Coronary artery (tissue), 2 donors: ENCODE measurements around the gene RBM8A.
"Not testable (repeated sequence)": the region's sequence is repeated elsewhere in the genome, so short reads cannot be mapped to it uniquely, and the experiment has no call there.

Experiments used
- DNase-seq: peaks from one replicate; pipeline ENCODE4 v3.0.0-alpha.2; 2017; ENCODE audit warnings: low spot score
- H3K27ac ChIP-seq, 2 donors: fragments of 200-600 bp; sonication (generic); one replicate each; pipeline ENCODE4 v1.5.1; 2016 to 2019
- H3K4me3 ChIP-seq: fragments of 200-600 bp; sonication (generic); 2 replicates; pipeline ENCODE4 v1.5.1; 2016; ENCODE audit warnings: mild to moderate bottlenecking, moderate library complexity
- TF ChIP-seq, protein P1 (sequence below): fragments of 200-600 bp; sonication (generic); IDR thresholded peaks from one replicate; pipeline ENCODE4 v1.5.1; 2019; ENCODE audit warnings: antibody characterized with exemption

Gene RBM8A

DNA sequence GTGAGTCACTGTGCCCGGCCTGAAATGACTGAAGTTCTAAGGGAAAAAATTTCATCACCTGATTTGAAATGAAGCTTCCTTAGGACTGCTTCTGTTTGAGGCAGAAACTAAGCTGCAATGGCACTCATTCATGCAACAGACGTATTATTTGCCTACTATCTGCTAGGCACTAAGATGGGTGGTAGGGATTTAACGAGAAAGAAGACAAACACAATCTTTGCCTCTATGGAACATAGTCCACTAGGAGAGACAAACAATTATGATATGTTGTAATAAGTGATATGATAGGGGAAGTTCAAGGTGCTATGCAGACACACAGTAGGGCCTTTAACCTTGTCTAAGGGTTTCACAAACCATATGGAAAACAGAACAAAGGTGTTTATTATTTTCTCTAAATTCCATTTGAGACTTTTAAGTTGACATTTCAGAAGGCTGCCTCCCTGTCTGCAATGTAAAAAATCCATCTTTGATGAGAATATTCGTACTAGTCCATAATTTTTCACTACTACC lies 19.2 kb upstream of the RBM8A start:
- H3K27ac ChIP-seq, result no peak overlapping the region
- TF ChIP-seq, protein P1, sequence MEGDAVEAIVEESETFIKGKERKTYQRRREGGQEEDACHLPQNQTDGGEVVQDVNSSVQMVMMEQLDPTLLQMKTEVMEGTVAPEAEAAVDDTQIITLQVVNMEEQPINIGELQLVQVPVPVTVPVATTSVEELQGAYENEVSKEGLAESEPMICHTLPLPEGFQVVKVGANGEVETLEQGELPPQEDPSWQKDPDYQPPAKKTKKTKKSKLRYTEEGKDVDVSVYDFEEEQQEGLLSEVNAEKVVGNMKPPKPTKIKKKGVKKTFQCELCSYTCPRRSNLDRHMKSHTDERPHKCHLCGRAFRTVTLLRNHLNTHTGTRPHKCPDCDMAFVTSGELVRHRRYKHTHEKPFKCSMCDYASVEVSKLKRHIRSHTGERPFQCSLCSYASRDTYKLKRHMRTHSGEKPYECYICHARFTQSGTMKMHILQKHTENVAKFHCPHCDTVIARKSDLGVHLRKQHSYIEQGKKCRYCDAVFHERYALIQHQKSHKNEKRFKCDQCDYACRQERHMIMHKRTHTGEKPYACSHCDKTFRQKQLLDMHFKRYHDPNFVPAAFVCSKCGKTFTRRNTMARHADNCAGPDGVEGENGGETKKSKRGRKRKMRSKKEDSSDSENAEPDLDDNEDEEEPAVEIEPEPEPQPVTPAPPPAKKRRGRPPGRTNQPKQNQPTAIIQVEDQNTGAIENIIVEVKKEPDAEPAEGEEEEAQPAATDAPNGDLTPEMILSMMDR, result no peak
- DNase-seq, result no peak

DNA sequence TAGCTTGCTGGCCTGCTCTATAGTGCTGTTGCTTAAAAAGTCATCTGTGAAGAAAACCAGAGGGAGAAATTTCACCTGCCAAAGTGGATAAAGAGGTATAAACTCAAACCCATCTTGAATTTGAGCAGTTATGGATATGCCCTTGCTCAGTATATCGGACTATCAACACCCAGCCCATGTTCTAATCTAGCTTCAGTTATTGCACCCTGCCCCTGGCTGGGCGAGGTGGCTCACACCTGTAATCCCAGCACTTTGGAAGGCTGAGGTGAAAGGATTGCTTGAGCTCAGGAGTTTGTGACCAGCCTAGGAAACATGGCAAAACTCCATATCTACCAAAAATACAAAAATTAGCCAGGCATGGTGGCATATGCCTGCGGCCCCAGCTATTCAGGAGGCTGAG lies 17.2 kb upstream of the RBM8A start:
- Histone ChIP-seq H3K27ac (no peak overlapping the region), H3K4me3 (no peak overlapping the region)
- TF ChIP-seq, protein P1, result no peak
- no peak for DNase-seq

More for the DNA sequence above, 19.2 kb upstream of the RBM8A start:
- H3K4me3 ChIP-seq, result no peak overlapping the region

DNA sequence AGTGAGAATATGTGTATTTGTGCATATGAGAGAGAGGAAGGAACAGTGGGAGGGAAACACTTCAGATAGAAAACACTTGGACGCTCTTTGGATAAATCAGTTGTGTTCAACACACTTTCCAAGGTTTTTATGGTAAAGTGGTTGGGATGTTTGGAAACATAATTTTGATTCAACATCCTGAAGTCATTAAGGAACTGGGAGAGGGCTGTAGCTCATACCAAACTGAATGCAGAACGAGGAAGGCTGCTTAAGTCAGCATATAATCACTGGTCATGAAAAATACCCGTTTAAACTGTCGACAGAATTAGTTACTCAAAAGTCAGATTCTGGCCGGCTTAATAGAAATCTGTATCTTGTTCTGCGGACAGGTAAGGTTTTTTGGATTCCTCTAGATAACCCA lies 15.6 kb upstream of the RBM8A start:
- Histone ChIP-seq H3K4me3 (no peak overlapping the region), H3K27ac (no peak overlapping the region)
- DNase-seq, result no peak
- TF ChIP-seq, protein P1, result no peak

DNA sequence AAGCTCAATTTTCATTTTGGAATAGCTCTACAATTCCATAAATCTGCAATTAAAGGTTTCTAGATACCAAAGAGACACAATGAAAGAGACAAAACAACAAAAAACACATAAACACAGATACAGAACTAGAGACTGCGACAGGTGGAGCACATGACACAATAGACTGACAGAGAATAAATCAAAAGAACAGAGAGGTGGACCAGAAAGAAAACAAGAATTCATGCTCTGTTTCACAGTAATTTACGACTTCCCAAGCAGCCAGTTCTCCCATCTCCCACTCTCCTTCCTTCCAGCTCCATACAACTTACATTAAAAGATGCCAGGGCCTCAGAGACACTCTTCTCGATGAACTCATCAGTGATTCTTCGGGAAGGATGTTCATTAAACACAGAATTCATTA lies 15.1 kb upstream of the RBM8A start:
- TF ChIP-seq, protein P1, result no peak
- Histone ChIP-seq H3K4me3 (no peak overlapping the region), H3K27ac (no peak overlapping the region)
- DNase-seq, result no peak

DNA sequence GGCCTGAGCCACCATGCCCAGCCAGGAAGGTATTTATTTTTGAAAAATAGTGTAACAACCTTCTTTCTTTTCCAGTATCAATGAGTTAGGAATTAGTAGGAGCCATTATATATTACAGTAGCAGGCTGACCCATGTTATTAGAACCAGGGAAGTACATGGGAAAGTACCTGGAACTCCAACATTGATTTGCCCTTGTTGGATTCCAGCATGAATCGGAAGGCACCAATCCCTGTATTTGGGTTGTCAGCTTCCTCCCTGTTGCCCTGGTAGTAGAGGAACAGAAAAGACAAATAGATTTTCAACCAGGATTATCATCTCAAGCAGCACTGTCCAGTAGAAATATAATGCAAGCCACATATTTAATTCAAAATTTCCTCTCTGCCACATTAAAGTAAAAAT lies 10.2 kb upstream of the RBM8A start:
- no peak for DNase-seq
- no peak overlapping the region for H3K4me3 ChIP-seq
- no peak overlapping the region for H3K27ac ChIP-seq
- TF ChIP-seq, protein P1, result no peak

DNA sequence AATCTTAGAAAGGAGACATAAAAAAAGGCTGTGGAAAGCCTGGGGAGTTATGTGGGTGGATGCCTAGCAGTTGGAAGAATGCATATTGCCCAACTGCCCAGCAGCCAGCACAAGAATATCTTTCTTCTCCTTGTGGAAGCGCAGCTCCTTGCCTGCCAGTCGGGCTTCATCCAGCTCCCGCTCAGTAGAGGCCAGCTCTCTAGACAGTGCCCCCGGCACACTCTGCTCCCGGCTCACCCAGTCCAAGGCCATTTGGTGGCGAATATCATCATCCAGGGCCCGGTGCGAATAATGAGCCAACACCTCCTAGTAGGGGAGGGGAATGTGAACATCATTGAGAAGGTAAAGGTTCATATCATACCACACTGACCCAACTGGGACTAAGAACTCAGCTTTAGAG lies 9.0 kb upstream of the RBM8A start:
- no peak overlapping the region for H3K4me3 ChIP-seq
- no peak for DNase-seq
- TF ChIP-seq, protein P1, result no peak
- no peak overlapping the region for H3K27ac ChIP-seq

DNA sequence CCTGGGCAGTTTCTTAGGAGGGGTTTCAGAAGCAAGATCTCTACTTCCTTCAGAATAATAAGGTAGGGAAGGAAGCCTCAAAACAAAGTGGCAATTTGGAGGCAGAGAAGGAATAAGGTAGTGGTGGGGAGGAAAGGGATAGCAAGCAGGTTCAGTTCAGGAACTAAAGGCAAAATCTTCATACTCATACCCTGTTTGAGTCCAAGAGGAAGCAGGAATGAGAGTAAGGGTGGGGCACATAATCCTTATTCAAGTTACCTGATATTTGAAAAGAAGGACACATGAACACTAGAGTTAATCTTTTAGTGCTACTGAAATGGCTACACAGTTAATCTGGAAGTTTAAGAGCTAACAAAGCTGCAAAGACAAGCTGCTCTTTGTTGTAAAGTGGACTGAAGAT lies 8.4 kb upstream of the RBM8A start:
- Histone ChIP-seq H3K27ac (no peak overlapping the region), H3K4me3 (no peak overlapping the region)
- DNase-seq, result no peak
- TF ChIP-seq, protein P1, result no peak

DNA sequence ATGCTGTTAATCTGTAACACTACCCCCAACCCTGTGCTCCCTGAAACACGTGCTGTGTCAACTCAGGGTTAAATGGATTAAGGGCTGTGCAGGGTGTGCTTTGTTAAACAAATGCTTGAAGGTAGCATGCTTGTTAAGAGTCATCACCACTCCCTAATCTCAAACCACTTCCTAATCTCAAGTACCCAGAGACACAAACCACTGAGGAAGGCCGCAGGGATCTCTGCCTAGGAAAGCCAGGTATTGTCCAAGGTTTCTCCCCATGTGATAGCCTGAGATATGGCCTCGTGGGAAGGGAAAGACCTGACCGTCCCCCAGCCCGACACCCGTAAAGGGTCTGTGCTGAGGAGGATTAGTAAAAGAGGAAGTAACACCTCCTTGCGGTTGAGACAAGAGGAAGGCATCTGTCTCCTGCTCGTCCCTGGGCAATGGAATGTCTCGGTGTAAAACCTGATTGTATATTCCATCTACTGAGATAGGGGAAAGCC lies 5.3 kb upstream of the RBM8A start:
- not testable (repeated sequence) for H3K27ac ChIP-seq, DNase-seq, H3K4me3 ChIP-seq
